Smooth muscle cell of the brain vasculature (primary cell): ENCODE results near the gene CCL4.
"Not testable (repeated sequence)": the region's sequence is repeated elsewhere in the genome, so short reads cannot be mapped to it uniquely, and the experiment has no call there.

ENCODE experiments used
- DNase-seq: peaks from one replicate; pipeline ENCODE4 v3.0.0-alpha.2; 2012; ENCODE audit warnings: low read depth, low spot score

The CCL4 gene

DNA sequence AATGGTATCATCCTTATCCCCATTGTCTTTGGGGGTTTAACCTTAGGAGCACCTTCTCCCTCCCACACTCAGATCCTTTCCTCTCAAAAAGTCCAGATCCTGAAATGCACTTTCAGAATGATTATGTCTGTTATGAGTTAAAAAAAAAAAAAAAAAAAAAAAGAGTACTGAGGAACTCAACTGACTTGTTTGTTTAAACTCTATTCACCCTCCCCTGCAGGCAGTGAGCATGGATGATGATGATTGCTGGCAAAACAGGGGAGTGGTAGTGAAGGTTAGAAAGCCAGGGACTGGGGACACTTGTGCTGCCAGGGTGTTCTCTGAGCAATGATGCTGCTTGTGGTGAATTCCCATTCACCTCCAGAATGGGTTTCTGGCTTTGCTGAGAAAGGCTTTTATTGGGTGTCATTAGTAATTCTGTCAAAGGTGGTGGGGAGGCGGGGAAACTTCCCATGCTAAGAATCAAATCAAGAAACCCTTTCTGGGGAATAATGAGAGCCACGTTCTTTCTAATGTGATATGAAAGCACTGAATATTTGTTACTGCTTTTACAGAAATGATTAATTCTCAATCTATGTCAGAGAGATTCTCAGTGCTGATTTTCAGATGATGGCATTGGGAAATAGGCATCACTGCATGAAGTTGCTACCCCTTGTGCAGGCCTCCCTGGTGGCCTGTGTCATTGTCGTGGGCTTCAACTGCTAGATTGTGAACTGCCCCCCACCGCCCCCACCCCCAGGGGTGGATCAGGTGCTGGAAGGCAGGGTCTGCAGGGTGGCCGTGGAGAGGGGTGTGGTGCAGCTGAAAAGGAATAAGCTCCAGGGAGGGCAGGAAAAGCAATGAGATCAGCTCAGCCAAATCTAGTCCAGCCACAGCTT, 14.1 kb downstream of the CCL4 start:
- no peak for DNase-seq

DNA sequence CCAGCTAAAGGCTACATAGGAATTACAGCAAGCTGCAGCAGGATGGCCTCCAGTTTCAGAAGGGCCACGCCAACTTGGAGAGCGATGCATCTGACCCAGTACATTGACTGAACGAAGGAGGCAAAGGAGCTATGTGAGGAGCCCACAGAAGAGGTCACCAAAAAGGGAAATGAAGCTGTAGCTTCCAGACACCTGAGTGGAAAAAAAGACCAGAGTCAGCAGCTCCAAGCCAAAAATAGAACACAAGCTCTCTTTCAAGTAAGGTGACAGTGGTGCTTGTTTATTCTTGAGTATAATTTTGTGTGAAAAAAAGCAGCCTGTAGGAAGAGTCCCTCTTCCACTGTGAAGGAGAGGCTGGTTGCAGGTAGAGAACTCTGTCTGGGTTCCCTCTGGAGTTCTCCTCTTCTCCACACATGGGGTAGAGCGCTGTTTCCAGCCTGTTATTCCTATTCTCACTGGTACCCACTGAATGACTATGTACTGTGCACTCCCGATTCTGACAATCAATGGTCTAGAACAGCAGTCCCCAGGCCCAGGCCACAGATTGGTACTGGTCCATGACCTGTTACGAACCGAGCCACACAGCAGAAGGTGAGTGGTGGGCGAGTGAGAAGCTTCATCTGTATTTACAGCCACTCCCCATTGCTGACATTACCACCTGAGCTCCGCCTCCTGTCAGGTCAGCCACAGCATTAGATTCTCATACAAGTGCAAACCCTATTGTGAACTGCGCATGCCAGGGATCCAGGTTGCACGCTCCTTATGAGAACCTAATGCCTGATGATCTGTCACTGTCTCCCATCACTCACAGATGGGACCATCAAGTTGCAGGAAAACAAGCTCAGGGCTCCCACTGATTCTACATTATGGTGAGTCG, 15.1 kb downstream of the CCL4 start:
- DNase-seq, result no peak

DNA sequence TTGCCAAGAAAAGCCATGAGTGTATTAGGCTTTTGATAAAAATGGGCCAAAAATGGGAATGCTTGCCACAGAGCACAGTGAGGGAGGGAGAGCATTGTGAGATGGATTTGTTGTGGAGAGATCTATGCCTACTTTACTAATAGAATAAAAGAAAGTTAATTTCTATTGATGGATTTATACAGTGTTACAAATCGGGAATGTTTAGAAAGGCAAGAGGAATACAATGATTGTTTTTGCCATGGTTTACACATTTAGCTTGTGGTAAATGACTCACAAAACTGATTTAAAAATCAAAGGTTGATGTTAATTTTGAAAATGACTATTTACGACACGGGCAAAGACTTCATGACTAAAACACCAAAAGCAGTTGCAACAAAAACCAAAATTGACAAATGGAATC, 16.6 kb downstream of the CCL4 start:
- DNase-seq, result no peak

DNA sequence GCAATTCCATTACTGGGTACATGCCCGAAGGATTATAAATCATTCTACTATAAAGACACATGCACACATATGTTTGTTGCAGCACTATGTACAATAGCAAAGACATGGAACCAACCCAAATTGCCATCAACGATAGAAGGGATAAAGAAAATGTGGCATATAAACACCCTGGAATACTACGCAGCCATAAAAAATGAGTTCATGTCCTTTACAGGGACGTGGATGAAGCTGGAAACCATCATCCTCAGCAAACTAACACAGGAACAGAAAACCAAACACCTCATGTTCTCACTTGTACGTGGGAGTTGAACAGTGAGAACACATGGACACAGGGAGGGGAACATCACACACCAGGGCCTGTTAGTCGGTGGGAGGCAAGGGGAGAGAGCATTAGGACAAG, 17.5 kb downstream of the CCL4 start:
- not testable (repeated sequence) for DNase-seq

DNA sequence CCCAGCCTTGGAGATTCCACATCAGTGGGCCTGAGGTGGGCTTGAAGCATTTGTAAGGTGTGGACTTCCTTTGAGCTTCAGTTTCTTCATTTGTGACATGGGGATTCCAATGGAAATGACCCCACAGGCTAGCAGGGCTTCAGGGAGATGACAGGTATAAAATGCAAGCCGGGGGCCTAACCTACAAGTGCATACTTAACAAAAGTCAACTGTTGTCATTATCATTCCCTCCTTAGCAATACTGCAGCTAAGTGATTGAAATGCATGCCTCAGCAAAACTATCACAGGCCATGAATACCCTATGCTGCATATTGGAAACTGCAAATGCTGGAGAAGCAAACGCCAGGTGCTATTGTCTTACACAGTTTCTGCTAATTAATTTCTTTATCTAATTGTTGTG, 19.8 kb downstream of the CCL4 start:
- DNase-seq, result no peak

DNA sequence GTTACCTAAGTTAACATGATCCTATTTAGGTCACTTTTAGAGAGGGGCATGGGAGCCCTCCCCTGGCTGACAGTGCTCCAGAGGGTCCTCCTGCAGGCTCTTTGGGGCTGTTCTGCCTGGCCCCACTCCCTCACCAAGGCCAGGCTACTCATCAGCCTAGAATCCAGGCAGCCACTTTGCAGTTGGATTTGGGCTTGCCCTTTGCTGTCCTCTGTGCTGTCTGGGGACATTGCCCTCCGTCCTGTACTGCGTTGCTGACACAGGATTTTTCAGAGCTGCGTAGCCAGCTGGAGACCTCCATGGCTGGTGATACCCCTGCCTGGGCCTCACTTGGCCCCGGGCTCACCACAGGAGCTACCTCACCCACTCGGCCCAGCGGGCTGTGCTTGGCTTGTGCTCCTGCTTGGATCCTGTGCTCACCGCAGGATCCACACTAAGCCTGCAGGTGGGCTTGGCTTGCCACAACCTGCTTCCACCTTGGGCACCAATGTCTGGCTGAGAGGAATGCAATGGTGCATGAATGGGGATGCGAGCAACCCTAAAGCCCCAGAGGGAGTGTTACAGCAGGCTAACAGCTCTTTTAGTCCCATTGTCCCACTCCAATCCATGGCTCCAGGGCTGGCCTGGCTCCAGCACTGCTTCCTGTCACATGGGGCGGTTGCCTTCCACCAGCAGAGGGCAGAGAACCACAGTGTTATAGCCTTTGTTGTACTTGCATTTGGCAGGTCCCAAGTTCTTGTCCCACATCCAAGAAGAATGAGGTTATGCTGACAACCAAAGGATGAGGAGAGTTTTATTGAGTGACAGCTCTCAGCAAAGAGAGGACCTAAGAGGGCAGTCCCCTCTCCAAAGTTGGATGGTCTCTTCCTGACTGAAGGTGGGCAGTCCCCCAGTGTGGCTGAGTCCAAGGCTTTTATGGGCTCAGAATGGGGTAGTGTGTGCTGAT, 21.5 kb downstream of the CCL4 start:
- DNase-seq, result no peak

DNA sequence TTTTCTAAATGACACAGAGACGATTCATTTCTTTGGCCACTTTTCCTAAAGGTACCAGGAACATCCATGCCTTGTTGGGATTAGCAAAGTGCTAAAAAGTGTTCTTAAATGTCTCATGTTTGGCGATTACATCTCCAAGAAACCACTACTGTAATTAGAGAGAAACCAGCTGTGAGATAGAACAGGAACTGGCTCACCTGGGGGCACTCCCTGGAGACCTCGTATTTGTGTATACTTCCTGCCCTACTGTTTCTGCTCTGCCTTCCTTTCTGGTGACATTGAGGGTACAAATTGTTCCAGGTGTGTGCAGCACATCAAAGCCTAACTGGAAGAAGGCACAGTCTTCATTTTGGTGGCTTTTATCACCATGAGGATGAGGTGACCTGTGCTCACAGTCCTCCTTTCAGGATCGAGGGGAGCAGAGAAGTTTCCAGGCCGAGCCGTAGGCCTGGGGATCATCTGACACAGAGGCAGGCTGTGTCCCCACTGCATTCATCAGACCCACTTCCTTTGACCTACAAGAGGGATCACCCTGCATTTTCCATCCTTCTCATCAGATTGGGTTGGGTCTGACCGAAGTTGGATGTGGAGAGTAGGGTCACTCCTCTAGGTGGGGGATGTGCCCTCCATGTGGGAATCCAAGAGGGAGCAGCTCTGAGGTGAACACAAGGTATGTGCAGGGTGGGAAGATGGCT, 23.7 kb downstream of the CCL4 start:
- no peak for DNase-seq

DNA sequence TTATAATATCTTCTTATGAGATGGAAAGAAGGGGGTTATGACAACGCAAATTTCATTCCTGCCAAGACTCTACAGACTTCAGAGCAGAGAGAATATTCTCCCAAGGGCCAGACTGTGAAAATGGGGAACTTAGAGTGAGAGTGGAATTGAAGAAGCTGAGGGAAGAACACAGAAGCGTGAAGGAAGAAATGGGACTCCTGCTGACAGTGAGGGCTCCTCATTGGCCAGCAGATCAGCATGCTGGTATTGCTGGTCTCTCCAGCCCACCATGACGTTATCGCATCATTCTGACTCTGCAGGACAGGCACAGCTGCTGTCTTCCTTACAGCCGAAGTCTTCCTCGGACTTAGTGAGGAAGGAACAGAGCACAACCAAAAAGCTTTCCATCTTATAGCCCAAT, 24.3 kb downstream of the CCL4 start:
- no peak for DNase-seq

DNA sequence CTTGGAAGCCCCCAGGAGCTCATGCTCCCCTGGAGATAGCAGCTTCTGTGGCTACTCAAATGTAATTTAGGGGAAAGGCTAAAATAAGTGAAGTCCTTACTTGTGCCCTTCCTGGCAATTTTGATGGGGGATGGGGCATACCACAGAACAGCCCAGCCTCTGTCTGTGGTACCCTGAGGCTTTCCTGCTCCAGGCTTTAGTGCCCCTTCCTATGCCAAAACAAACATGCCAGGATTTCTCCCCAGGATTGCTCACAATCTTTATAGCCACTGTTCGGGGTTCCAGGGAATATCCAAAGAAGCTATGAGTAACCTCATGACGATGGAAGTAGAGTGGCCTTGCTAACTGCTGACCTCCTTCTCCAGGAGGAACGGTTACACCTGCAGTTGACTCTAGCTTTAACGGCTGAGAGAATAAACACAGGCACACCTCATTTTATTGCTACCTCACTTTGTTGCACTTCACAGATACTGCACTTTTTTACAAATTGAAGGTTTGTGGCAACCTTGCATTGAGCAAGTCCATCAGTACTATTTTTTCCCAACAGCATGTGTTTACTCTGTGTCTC, 24.9 kb downstream of the CCL4 start:
- no peak for DNase-seq

DNA sequence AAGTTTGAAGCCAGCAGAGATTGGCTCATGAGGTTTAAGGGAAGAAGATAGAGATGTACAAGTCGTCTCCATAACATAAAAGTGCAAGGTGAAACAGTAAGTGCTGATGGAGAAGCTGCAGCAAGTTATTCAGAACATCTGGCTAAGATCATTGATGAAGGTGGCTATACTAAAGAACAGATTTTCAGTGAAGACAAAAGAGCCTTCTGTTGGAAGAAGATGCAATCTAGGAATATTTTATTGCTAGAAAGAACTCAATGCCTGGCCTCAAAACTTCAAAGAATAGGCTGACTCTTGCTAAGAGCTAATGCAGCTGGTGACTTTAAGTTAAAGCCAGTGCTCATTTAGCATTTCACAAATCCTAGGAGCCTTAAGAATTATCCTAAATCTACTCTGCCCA, 26.0 kb downstream of the CCL4 start:
- no peak for DNase-seq

DNA sequence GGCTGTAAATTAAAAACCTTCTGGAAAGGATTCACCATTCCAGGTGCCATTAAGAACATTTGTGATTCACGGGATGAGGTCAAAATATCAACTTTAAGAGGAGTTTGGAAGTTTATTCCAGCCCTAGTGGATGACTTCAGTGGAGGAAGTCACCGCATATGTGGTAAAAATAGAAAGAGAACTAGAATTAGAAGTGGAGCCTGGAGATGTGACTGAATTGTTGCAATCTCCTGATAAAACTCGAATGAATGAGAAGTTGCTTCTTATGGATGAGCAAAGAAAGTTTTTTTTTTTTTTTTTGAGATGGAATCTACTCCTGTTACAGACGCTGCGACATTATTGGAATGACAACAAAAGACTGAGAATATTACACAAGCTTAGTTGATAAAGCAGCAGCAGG, 26.7 kb downstream of the CCL4 start:
- DNase-seq, result no peak

DNA sequence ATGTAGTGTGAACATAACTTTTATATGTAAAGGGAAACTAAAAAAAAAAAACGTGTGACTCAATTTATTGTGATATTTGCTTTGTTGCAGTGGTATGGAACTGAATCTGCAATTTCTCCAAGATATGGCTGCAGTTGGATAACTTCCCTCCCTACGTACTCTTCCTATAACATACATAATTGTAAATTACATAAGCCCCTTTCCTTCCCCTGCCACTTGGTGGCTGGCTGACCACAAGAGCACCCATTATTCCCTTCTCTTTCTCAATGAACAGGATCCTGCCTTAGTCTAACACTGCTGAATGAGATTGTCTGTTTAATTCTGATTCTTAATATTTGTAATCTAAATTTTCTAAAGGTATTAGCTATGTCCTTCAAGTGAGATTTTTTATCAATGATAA, 27.8 kb downstream of the CCL4 start:
- no peak for DNase-seq

DNA sequence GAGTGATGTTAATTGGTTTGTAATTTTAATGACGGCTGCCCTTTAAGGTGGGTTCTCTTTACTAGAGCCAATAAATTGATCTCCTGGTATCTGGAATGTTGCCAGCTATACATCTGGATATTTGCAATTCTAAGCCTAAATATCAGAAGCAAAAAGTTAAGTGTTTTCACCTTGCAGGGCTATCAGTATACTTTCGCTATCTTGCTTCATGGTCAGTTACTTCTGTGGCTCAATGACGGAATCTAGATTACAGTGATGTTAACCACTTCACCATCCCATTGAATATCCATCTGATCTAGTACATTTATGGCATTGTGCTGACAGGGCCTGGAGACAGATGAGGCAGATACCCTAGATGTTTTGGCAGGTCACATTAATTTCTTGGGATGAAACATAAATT, 28.3 kb downstream of the CCL4 start:
- DNase-seq, result no peak

DNA sequence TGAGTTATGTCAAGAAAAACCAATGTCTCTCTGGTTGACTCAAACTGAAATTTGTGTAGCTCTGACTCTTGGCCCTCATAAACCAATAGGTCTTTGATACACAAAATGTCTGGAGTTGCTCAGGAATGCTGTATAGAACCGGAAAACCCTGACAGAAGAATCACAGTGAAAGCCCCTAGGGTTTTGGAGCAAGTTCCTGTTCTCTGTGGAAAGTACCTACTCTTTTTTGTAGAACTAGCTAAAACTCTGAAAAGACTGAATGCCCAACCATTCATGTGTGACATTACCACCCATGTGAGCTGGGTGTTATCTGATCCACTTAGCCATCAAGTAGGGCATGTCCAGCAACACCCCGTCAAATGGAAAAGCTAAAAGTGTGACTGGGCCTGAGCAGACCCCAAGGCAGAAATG, 28.8 kb downstream of the CCL4 start:
- no peak for DNase-seq

DNA sequence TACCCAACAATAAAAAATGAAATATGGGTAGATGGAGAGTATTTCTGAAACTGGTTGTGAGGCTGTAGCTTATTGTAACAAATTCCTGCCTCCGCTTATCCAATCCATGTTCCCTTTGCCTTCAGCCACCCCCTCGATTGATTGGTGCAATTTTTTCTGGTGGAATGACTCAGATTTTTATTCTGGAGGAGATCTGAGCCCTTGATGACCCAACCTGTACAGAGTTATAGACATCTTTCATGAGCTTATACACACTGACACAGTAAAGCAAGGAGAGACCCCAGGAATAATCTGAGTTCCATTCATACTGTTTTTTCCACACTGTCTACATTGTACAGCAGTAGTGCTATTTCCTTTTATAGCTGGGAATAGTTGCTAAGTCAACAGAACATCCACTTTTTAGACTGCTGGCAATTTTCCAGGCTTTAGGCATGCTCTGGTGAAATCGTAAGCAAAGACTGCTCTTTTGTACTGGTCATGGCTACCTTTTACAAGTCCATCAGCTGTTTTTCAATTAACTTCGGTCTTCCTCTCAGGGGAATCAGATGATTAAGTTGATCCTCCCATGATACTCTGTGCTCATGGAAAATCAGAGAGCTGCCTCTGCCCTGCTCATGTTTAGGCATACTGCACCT, 30.1 kb downstream of the CCL4 start:
- DNase-seq, result no peak

DNA sequence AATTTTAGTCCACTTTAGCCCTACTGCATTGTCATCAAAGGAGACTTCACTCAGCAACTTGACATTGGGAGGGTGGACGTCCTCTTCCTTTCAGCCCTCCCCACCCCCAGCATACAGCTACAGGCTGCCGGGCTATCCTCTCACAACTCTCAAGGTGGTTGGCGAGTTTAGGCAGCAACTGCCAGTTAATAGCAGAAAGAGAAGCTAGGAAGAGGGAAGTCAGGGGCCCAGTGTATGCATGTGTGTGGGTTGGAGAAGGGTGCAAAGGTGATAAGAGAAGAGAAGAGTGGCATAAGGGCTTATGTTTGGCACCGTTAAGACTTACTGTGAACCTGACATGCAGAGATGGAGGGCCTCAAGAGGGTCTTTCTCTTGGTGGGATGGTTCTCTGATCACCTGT, 31.8 kb downstream of the CCL4 start:
- no peak for DNase-seq

DNA sequence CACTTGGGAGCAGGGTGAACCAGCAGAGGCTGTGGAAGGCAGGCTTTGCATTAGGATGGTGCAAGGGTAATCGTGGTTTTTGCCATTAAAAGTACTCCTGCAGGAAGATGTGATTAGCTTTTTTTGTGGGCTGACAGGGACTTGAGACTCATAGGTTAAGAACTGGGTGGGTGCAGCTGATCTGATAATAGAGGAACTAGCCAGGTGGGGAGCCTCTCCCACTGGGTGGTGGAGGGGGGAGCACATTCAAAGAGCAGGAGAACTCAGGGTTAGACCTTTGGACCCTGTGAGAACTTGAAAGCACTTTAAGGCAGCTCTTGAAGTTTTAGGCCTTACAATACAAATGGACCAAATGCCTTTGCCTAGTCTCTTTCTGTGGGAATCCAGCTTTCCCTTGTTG, 32.4 kb downstream of the CCL4 start:
- no peak for DNase-seq

DNA sequence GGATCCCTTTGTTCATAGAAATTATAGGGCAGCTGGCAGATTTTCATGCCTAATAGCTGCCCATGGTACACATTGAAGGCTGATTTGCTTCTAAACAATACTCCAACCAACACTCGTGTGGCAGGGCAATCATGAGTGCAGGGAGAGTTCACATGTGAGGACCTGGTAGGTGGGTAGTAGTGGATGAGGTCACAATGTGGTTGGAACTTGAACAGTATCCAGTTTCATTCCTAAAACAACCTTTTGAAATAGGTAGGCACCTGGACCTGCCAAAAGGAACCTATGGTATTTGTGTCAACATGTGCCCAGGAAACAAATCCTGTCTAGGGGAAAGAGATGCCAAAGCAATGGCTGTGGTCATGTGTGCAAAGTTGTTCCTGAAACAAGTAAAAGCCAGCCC, 32.8 kb downstream of the CCL4 start:
- DNase-seq, result no peak

DNA sequence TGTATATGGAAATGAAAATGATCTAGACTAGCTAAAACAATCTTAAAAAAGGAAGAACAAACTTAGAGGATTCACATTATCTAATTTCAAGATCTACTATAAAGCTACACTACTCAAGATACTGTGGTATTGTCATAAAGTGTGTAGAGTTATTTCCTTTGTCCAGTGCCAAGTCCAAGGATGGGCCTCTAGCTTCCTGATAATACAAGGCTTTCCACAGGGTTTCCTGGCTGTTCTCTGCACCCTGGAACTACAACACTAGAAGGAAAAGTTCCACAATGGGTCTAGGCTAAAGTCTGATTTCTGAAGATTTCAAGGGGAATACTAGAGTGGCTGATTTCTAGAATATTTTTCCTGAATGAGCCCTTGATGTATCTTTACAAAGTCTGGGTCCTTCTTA, 38.6 kb downstream of the CCL4 start:
- DNase-seq, result no peak

DNA sequence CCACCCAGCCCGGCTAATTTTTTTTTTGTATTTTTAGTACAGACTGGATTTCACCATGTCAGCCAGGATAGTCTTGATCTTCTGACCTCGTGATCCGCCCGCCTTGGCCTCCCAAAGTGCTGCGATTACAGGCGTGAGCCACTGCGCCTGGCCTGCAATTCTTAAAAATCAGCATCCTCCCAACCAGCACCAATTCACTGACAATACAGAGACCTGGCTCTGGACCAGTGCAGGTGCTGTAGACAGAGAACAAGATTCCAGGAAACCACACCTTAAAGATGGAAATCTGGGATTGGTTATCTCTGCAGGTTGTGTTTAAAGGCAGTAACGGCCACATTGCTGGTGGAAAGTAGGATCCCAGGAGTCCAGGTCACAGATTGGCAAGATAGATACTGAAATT, 39.2 kb downstream of the CCL4 start:
- DNase-seq, result no peak
